ENCODE data around the gene PARD3B. TPM values are rescaled to one million over a fixed set of nuclear protein-coding genes. Genes with fewer than 3 reads are reported as not detected.

Gene PARD3B
- total and polyA plus RNA-seq, 2 donors from 2014 or later, result 5.3 to 29.6 TPM

DNA sequence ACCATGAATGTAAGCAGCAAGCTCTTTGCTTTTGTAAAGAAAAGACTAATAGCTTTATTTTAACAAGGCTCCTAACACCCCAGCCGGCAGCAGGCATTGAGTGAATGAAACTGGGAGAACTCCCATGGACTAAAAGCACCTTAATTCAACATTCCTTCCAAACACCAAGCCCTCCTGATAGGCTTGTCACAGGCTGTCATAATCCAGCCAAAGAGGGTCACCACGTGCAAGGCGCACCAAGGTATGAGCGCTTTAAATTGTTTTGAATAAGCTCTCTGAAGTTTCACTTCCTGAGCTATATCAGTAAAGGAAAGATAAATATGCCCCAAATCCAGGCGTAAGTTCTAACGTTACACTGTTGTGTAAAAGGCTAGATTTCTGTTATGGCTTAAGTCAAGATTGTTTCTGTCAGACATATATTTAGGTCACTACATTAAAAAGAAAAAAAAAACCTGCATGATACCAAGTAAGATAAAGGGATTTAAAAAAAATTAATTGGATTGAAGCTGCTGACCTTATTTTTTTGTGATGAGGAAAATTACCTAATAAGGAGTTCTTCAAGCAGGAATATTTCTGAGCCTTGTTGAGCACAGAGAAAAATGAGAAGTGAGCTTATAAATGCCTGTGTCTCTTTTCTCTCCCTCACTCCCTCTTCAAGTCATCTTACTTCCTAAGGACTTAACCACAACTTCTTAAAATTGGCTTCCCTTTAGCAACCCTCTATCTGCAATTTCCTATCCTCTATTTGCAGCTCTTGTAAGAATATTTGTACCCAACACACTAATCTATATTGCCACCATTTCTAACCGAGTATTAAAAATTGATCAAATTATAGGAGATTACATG, 1000.9 kb downstream of the PARD3B start:
- Histone ChIP-seq H3K4me3 (ENCODE audit: low read length in 3 of 3) (no peak overlapping the region), H3K9me3 (ENCODE audit: control insufficient read depth in 2 of 3, insufficient read depth in 1 of 3, low read length in 3 of 3) (no peaks in the 10 kb centered on the region), H3K9ac (ENCODE audit: low read length in 3 of 3) (no peak overlapping the region), H3K36me3 (ENCODE audit: control insufficient read depth in 2 of 3, insufficient read depth in 3 of 3, low read length in 3 of 3) (no peaks in the 10 kb centered on the region), H3K27ac (ENCODE audit: low read depth in 2 of 2, low read length in 2 of 2) (no peak overlapping the region), H3K27me3 (ENCODE audit: control insufficient read depth, insufficient read depth, low read length) (no peaks in the 10 kb centered on the region), H3K4me1 (ENCODE audit: control insufficient read depth in 2 of 3, insufficient read depth in 2 of 3, low read depth in 1 of 3, low read length in 3 of 3) (no peaks in the 10 kb centered on the region)
- intact Hi-C loops (cut with DNase I), result no loop called here
- no peak for FAIRE-seq
- DNase-seq, result no peak
- no peak for TF ChIP-seq CTCF (IDR thresholded peaks at IDR 0.05; ENCODE audit: borderline replicate concordance, extremely low read depth, insufficient read depth)

DNA sequence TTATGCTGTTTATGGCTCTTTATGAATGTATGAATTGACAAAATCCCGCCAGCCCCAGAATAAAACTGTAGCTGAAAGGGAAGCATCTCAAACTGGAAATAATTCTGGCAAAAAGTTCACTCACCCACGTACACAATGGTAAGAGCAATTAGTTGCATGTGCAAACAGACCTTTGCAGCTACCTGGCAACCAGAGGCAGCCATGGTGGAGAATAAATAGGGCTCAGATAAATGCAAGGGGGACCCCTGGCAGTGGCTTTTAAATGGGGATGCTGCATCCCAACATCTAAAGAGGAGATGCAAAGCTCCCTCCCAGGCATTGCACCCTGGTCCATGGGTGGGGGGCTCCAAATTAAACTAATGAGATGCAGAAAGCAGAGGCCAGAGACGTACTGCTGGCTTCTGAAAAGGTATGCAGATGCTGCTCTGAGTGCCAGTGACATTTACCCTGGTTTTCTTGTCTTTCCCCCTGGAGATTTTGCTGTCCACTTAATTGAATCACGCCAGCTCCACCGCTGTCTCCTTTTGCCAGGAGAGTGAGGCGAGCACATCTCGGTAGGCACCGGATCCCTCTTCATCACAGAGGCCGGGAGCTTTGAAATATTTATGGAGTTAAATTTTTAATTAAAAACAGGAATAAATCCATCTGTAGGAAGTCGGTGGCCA, 1010.4 kb downstream of the PARD3B start:
- no peak for TF ChIP-seq CTCF (IDR thresholded peaks at IDR 0.05; ENCODE audit: borderline replicate concordance, extremely low read depth, insufficient read depth)
- Histone ChIP-seq H3K4me3 (ENCODE audit: low read length in 3 of 3) (no peak overlapping the region), H3K27ac (ENCODE audit: low read depth in 2 of 2, low read length in 2 of 2) (no peak overlapping the region), H3K9ac (ENCODE audit: low read length in 3 of 3) (no peak overlapping the region), H3K9me3 (ENCODE audit: control insufficient read depth in 2 of 3, insufficient read depth in 1 of 3, low read length in 3 of 3) (no peaks in the 10 kb centered on the region), H3K4me1 (ENCODE audit: control insufficient read depth in 2 of 3, insufficient read depth in 2 of 3, low read depth in 1 of 3, low read length in 3 of 3) (no peaks in the 10 kb centered on the region), H3K27me3 (ENCODE audit: control insufficient read depth, insufficient read depth, low read length) (no peaks in the 10 kb centered on the region), H3K36me3 (ENCODE audit: control insufficient read depth in 2 of 3, insufficient read depth in 3 of 3, low read length in 3 of 3) (no peaks in the 10 kb centered on the region)
- DNase-seq (no peak), FAIRE-seq (no peak)
- intact Hi-C loops (cut with DNase I), result no loop called here

DNA sequence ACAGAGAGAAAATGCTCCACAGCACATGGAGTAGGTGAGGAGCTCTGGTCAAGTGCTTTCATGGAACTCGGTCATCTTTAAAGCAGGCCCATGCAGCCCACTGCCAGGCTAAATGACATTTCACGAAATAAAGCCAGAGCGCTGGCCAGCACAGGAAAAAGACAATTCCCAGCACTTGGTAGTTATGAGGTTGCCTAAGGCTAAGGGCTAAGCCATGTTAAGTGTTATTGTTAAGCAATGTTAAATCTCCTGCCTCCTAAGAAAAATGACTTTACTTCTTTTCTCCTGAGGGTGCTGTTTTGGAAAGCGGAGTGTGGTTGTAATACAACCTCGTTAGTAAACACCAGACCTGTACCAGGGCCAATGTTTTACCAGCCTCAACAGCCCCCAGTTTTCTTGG, 1011.1 kb downstream of the PARD3B start:
- no peaks in the 10 kb centered on the region for H3K27me3 ChIP-seq (ENCODE audit: control insufficient read depth, insufficient read depth, low read length)
- FAIRE-seq (no peak), DNase-seq (no peak)
- no peak for TF ChIP-seq CTCF (IDR thresholded peaks at IDR 0.05; ENCODE audit: borderline replicate concordance, extremely low read depth, insufficient read depth)
- H3K9ac ChIP-seq (ENCODE audit: low read length in 3 of 3), result no peak overlapping the region
- no peaks in the 10 kb centered on the region for H3K36me3 ChIP-seq (ENCODE audit: control insufficient read depth in 2 of 3, insufficient read depth in 3 of 3, low read length in 3 of 3)
- H3K9me3 ChIP-seq (ENCODE audit: control insufficient read depth in 2 of 3, insufficient read depth in 1 of 3, low read length in 3 of 3), result no peaks in the 10 kb centered on the region
- H3K27ac ChIP-seq (ENCODE audit: low read depth in 2 of 2, low read length in 2 of 2), result no peak overlapping the region
- no peaks in the 10 kb centered on the region for H3K4me1 ChIP-seq (ENCODE audit: control insufficient read depth in 2 of 3, insufficient read depth in 2 of 3, low read depth in 1 of 3, low read length in 3 of 3)
- intact Hi-C loops (cut with DNase I), result no loop called here
- H3K4me3 ChIP-seq (ENCODE audit: low read length in 3 of 3), result no peak overlapping the region
